Pancreas (tissue), 10 donors: ENCODE results near the gene TTC29. TPM values are rescaled to one million over a fixed set of nuclear protein-coding genes. Genes with fewer than 3 reads are reported as not detected.

Experiments
- ATAC-seq, 4 donors: fragments of 200-7000 bp; cut with Tn5 transposase; one replicate each; pipeline versions ENCODE4 v1.8.0 to v1.9.1; 2020; ENCODE audit warnings: mild to moderate bottlenecking in 4 of 4, moderate library complexity in 4 of 4
- DNase-seq, 6 donors: peaks; one replicate each; pipeline ENCODE4 v3.0.0-alpha.2; 2020
- FAIRE-seq: peaks from 2 replicates; lab custom pipeline; 2012; peaks lifted over from hg19 to GRCh38; lab: Jason Lieb, UNC
- H3K27ac ChIP-seq, 4 donors: fragments of 200-600 bp; sonication (generic); 1 replicate in 3 of 4; 2 replicates in 1 of 4; pipeline versions ENCODE4 v1.5.0 to v1.8.0; 2020
- H3K27me3 ChIP-seq, 4 donors: fragments of 200-600 bp; one replicate each; pipeline ENCODE4 v1.8.0; 2021
- H3K36me3 ChIP-seq, 3 donors: fragments of 200-600 bp; sonication (generic) in 1 of 3; one replicate each; pipeline versions ENCODE4 v1.5.0 to v1.8.0; 2020 to 2021
- H3K4me1 ChIP-seq, 3 donors: fragments of 200-600 bp; one replicate each; pipeline ENCODE4 v1.8.0; 2021
- H3K4me3 ChIP-seq, 4 donors: fragments of 200-600 bp; sonication (generic) in 2 of 4; one replicate each; pipeline versions ENCODE4 v1.5.0 to v1.8.0; 2020 to 2021
- H3K9me3 ChIP-seq, 4 donors: fragments of 200-600 bp; one replicate each; pipeline ENCODE4 v1.8.0; 2021
- CTCF ChIP-seq, 4 donors: fragments of 200-600 bp; sonication (generic) in 3 of 4; IDR thresholded peaks; one replicate each; pipeline versions ENCODE4 v1.5.0 to v1.8.0; 2021; ENCODE audit warnings: antibody characterized with exemption in 4 of 4
- WGBS, 2 donors: extraction: QIAGEN DNeasy Blood & Tissue Kit; methylation state at CpG; one replicate each; pipeline ENCODE4 v1.1.7; 2013; 5-methylcytosine and 5-hydroxymethylcytosine counted together
- intact Hi-C, 3 donors: fragments of 100-400 bp; cut with DNase I; formaldehyde crosslinking; loops; one replicate each; pipeline versions ENCODE4 v1.11.1 to v1.14.2; 2022
- polyA plus RNA-seq, 2 donors: library from polyadenylated mRNA; stranded (reverse); fragments of 200-250 nt; gene quantifications; one replicate each; pipeline ENCODE4 v1.2.3, GENCODE V29; 2013
- total RNA-seq, 6 donors: library from RNA; stranded (reverse); fragmentation: NEBNext Ultra II Directional in 4 of 6; extraction: Animal tissue kit (Norgen Biotek cat#: 25700) in 4 of 6; gene quantifications; one replicate each; pipeline versions ENCODE4 v1.2.1 to v1.2.4, GENCODE V29; 2021 to 2023
- donor health status: healthy with polysubstance abuse.
- donor health status: DM: no; HTN: no; CAD: no; lungs with moderate emphysema.
- donor health status: DM: no; HTN: no; CAD: no.
- donor health status: control.
- donor health status: control.
- donor health status: Bipolar disorder and iron deficiency.
- donor health status: DM: yes; HTN: yes; CAD: no.
- donor health status: DM: no; HTN: no; CAD: no.
- donor health status: DM: no; HTN: no; CAD: no.
- donor health status: DM: yes; HTN: yes; CAD: no.

Gene TTC29
- total and polyA plus RNA-seq, 8 donors: not detected

GRCh38 chr4:146975527-146975926 is 29.9 kb upstream of the TTC29 start:
- Histone ChIP-seq H3K36me3 (no peaks in the 10 kb centered on the region), H3K27ac (no peak overlapping the region), H3K27me3 (peaks cover 0 to 7% (median 0%) of the 10 kb centered on the region in 4 donors), H3K9me3 (no peaks in the 10 kb centered on the region), H3K4me3 (no peak overlapping the region), H3K4me1 (no peaks in the 10 kb centered on the region)
- no peak for TF ChIP-seq CTCF (IDR thresholded peaks at IDR 0.05)
- no peak for ATAC-seq
- no peak for DNase-seq
- 47 to 50% methylated on average over 1 of the region's 1 CpG for WGBS, 2 donors
- intact Hi-C loops: no loop called here
- no peak for FAIRE-seq

- peaks cover 0 to 7% (median 0%) of the 10 kb centered on the region in 4 donors for H3K27me3 ChIP-seq
- FAIRE-seq (no peak), ATAC-seq (no peak), DNase-seq (no peak)
- WGBS, 2 donors: 79 to 85% methylated on average over 3 of the region's 3 CpGs
- no peak overlapping the region for H3K4me3 ChIP-seq
- no peaks in the 10 kb centered on the region for H3K36me3 ChIP-seq
- no peaks in the 10 kb centered on the region for H3K9me3 ChIP-seq
- H3K27ac ChIP-seq: no peak overlapping the region
- no peak for TF ChIP-seq CTCF (IDR thresholded peaks at IDR 0.05)
- intact Hi-C loops: no loop called here
- H3K4me1 ChIP-seq: no peaks in the 10 kb centered on the region
Observed at GRCh38 chr4:146975036-146975435, 29.4 kb upstream of the TTC29 start.

GRCh38 chr4:146972036-146972435 is 26.4 kb upstream of the TTC29 start:
- no peaks in the 10 kb centered on the region for H3K36me3 ChIP-seq
- no peak overlapping the region for H3K27ac ChIP-seq
- DNase-seq (no peak), ATAC-seq (no peak), FAIRE-seq (no peak)
- 65 to 67% methylated on average over 5 of the region's 5 CpGs for WGBS, 2 donors
- no peak overlapping the region for H3K4me3 ChIP-seq
- H3K27me3 ChIP-seq: peaks cover 0 to 7% (median 0%) of the 10 kb centered on the region in 4 donors
- TF ChIP-seq CTCF (IDR thresholded peaks at IDR 0.05): no peak
- intact Hi-C loops: no loop called here
- H3K9me3 ChIP-seq: no peaks in the 10 kb centered on the region
- H3K4me1 ChIP-seq: no peaks in the 10 kb centered on the region

- DNase-seq (no peak), ATAC-seq (no peak), FAIRE-seq (no peak)
- Histone ChIP-seq H3K36me3 (no peaks in the 10 kb centered on the region), H3K27me3 (peaks cover 0 to 7% (median 0%) of the 10 kb centered on the region in 4 donors), H3K4me3 (no peak overlapping the region), H3K4me1 (no peaks in the 10 kb centered on the region), H3K27ac (no peak overlapping the region), H3K9me3 (no peaks in the 10 kb centered on the region)
- WGBS, 2 donors: 63 to 67% methylated on average over 1 of the region's 1 CpG
- TF ChIP-seq CTCF (IDR thresholded peaks at IDR 0.05): no peak
- intact Hi-C loops: no loop called here
Observed at GRCh38 chr4:146969126-146969525, 23.5 kb upstream of the TTC29 start.

- 39 to 57% methylated on average over 2 of the region's 2 CpGs for WGBS, 2 donors
- H3K27ac ChIP-seq: no peak overlapping the region
- H3K4me3 ChIP-seq: no peak overlapping the region
- no peak for DNase-seq
- no peak for FAIRE-seq
- peaks cover 0 to 4% (median 0%) of the 10 kb centered on the region in 4 donors for H3K27me3 ChIP-seq
- H3K4me1 ChIP-seq: no peaks in the 10 kb centered on the region
- H3K9me3 ChIP-seq: no peaks in the 10 kb centered on the region
- intact Hi-C loops: no loop called here
- ATAC-seq: no peak
- H3K36me3 ChIP-seq: no peaks in the 10 kb centered on the region
- no peak for TF ChIP-seq CTCF (IDR thresholded peaks at IDR 0.05)
Observed at GRCh38 chr4:146960634-146961033, 15.0 kb upstream of the TTC29 start.
